A549 (cell line): ENCODE data around the gene ZNF296. TPM values are rescaled to one million over a fixed set of nuclear protein-coding genes. Genes with fewer than 3 reads are reported as not detected.

Experiments used
- ATAC-seq, 2 experiments: fragments of 200-7000 bp in 1 of 2; fragments of >200 bp in 1 of 2; cut with Nextera tagmentation in 1 of 2; cut with Tn5 transposase in 1 of 2; 3 replicates each; pipeline versions ENCODE4 v1.8.0 to v1.9.1; 2018 to 2020; ENCODE audit warnings: mild to moderate bottlenecking in 1 of 2, moderate library complexity in 1 of 2
- CTCF ChIA-PET: fragments of 300-600 bp; sonication (Branson Sonifier 250); formaldehyde crosslinking; extraction: SDS; loops from one replicate; lab custom pipeline; 2021; ENCODE audit warnings: antibody characterized with exemption, inconsistent platforms; lab: Yijun Ruan, JAX
- POLR2A ChIA-PET: fragments of 350-600 bp; formaldehyde crosslinking; extraction: SDS; loops from one replicate; lab custom pipeline; 2021; ENCODE audit warnings: antibody characterized with exemption, inconsistent platforms; lab: Yijun Ruan, JAX
- DNase-seq, 2 experiments: peaks; one replicate each; pipeline versions ENCODE4 v3.0.0 to v3.0.0-alpha.2; 2011 to 2016; ENCODE audit warnings: low read depth in 1 of 2, low spot score in 1 of 2
- FAIRE-seq: peaks from 2 replicates; lab custom pipeline; 2011; peaks lifted over from hg19 to GRCh38; lab: Jason Lieb, UNC
- H3K27ac ChIP-seq, 2 experiments: fragments of >200 bp; sonication (Bioruptor Twin); formaldehyde crosslinking; 3 replicates each; pipeline ENCODE4 v1.5.1; 2016 to 2017
- H3K4me1 ChIP-seq: fragments of >200 bp; sonication (Bioruptor Twin); formaldehyde crosslinking; 3 replicates; pipeline ENCODE4 v1.6.1; 2016
- H3K4me2 ChIP-seq: fragments of >200 bp; sonication (Bioruptor Twin); formaldehyde crosslinking; 3 replicates; pipeline ENCODE4 v1.6.1; 2016
- H3K4me3 ChIP-seq: fragments of >200 bp; sonication (Bioruptor Twin); formaldehyde crosslinking; 3 replicates; pipeline ENCODE4 v1.5.1; 2016
- H3K9me3 ChIP-seq: fragments of >200 bp; sonication (Bioruptor Twin); formaldehyde crosslinking; 3 replicates; pipeline ENCODE4 v1.6.1; 2016
- CEBPB ChIP-seq, 2 experiments: fragments of >200 bp in 1 of 2; sonication (Bioruptor Twin) in 1 of 2; formaldehyde crosslinking in 1 of 2; IDR thresholded peaks; 2 replicates each; pipeline ENCODE4 v1.6.1; 2012 to 2016
- CHD4 ChIP-seq: fragments of 200-600 bp; sonication (generic); IDR thresholded peaks from 2 replicates; pipeline ENCODE4 v1.6.1; 2016; ENCODE audit warnings: antibody characterized with exemption, mild to moderate bottlenecking, borderline replicate concordance
- EHF ChIP-seq: fragments of 250-450 bp; sonication (Bioruptor Pico); IDR thresholded peaks from 2 replicates; pipeline ENCODE4 v1.5.0; 2020; ENCODE audit warnings: mild to moderate bottlenecking
- EHMT2 ChIP-seq: fragments of 200-600 bp; sonication (generic); IDR thresholded peaks from 2 replicates; pipeline ENCODE4 v1.6.1; 2016; ENCODE audit warnings: antibody characterized with exemption, low read depth, mild to moderate bottlenecking, moderate library complexity
- FOXS1 ChIP-seq: fragments of 250-450 bp; sonication (Bioruptor Pico); IDR thresholded peaks from 2 replicates; pipeline ENCODE4 v1.5.0; 2020; ENCODE audit warnings: mild to moderate bottlenecking, moderate library complexity
- HDAC2 ChIP-seq: fragments of 200-600 bp; sonication (generic); IDR thresholded peaks from 2 replicates; pipeline ENCODE4 v1.6.1; 2016
- HES2 ChIP-seq: fragments of >200 bp; sonication (Bioruptor Twin); formaldehyde crosslinking; IDR thresholded peaks from 2 replicates; pipeline ENCODE4 v1.6.1; 2016
- HEYL ChIP-seq: fragments of 250-450 bp; sonication (Bioruptor Pico); IDR thresholded peaks from 2 replicates; pipeline ENCODE4 v1.8.0; 2021; ENCODE audit warnings: mild to moderate bottlenecking, moderate library complexity
- HMGXB4 ChIP-seq: fragments of 250-450 bp; sonication (Bioruptor Pico); IDR thresholded peaks from 2 replicates; pipeline ENCODE4 v1.5.0; 2021; ENCODE audit warnings: mild to moderate bottlenecking, moderate library complexity, borderline replicate concordance
- KDM1A ChIP-seq: fragments of 200-600 bp; sonication (generic); IDR thresholded peaks from 2 replicates; pipeline ENCODE4 v1.6.1; 2016; ENCODE audit warnings: low read depth, mild to moderate bottlenecking
- MAFK ChIP-seq: fragments of 450-650 bp; IDR thresholded peaks from 2 replicates; pipeline ENCODE4 v1.6.1; 2014; ENCODE audit not compliant: partially characterized antibody
- MAX ChIP-seq: IDR thresholded peaks from 2 replicates; pipeline ENCODE4 v1.6.1; 2012
- MYC ChIP-seq: IDR thresholded peaks from 2 replicates; pipeline ENCODE4 v1.6.1; 2012; ENCODE audit warnings: mild to moderate bottlenecking, inconsistent platforms, low read length, improper control_type of control experiment, borderline replicate concordance
- NR3C1 ChIP-seq: fragments of >200 bp; sonication (Bioruptor Twin); formaldehyde crosslinking; IDR thresholded peaks from 3 replicates; pipeline ENCODE4 v1.6.1; 2017
- PHF8 ChIP-seq: fragments of 200-600 bp; sonication (generic); IDR thresholded peaks from 2 replicates; pipeline ENCODE4 v1.6.1; 2016; ENCODE audit warnings: low read depth, mild to moderate bottlenecking, antibody characterized with exemption, moderate library complexity, borderline replicate concordance
- POLR2AphosphoS2 ChIP-seq: conservative IDR thresholded peaks from 2 replicates; pipeline ENCODE4 v1.6.1; 2012; ENCODE audit warnings: low read length, improper control_type of control experiment, inconsistent platforms
- RAD21 ChIP-seq, 2 experiments: fragments of >200 bp in 1 of 2; sonication (Bioruptor Twin) in 1 of 2; formaldehyde crosslinking in 1 of 2; IDR thresholded peaks in 1 of 2; conservative IDR thresholded peaks in 1 of 2; 2 replicates in 1 of 2; 3 replicates in 1 of 2; pipeline ENCODE4 v1.6.1; 2012 to 2018; ENCODE audit warnings: inconsistent platforms in 1 of 2
- REST ChIP-seq: fragments of 200-600 bp; sonication (generic); IDR thresholded peaks from 2 replicates; pipeline ENCODE4 v1.6.1; 2016; ENCODE audit warnings: antibody characterized with exemption, mild to moderate bottlenecking, moderate library complexity
- RNF2 ChIP-seq: fragments of 200-600 bp; sonication (generic); IDR thresholded peaks from 2 replicates; pipeline ENCODE4 v1.6.1; 2016; ENCODE audit warnings: low read depth, mild to moderate bottlenecking, antibody characterized with exemption, moderate library complexity, borderline replicate concordance
- SMC3 ChIP-seq: fragments of >200 bp; sonication (Bioruptor Twin); formaldehyde crosslinking; IDR thresholded peaks from 3 replicates; pipeline ENCODE4 v1.6.1; 2018; ENCODE audit warnings: inconsistent platforms
- TFCP2L1 ChIP-seq: fragments of 250-450 bp; sonication (Bioruptor Pico); IDR thresholded peaks from 2 replicates; pipeline ENCODE4 v1.5.0; 2021; ENCODE audit warnings: mild to moderate bottlenecking
- ZFP36 ChIP-seq: fragments of 450-650 bp; IDR thresholded peaks from 2 replicates; pipeline ENCODE4 v1.6.1; 2014; ENCODE audit warnings: borderline replicate concordance; ENCODE audit not compliant: partially characterized antibody
- ZSCAN20 ChIP-seq: fragments of 250-450 bp; sonication (Bioruptor Pico); IDR thresholded peaks from 2 replicates; pipeline ENCODE4 v1.8.0; 2022; ENCODE audit warnings: mild to moderate bottlenecking, moderate library complexity
- WGBS: methylation state at CpG from one replicate; pipeline ENCODE4 v1.1.6; 2017; ENCODE audit errors: missing lambda C conversion rate; 5-methylcytosine and 5-hydroxymethylcytosine counted together
- polyA plus RNA-seq, 4 experiments: library from polyadenylated mRNA; depleted of rRNA in 3 of 4; stranded (reverse); fragments of >200 nt; fragmentation: RNase III in 1 of 4; extraction: RNeasy Plus Mini Kit Qiagen cat#74134 plus additional on column Dnase treatment in 1 of 4; gene quantifications; 2 replicates in 3 of 4; 3 replicates in 1 of 4; pipeline ENCODE4 v1.2.3, GENCODE V29; 2011 to 2017

ZNF296 gene
- polyA plus RNA-seq, 2 of the 4 experiments (the other 2 are of a cell fraction) = 0.34 to 2.7 TPM

GRCh38 chr19:45096700-45097099 is 20.4 kb upstream of the ZNF296 start:
- no peak for ATAC-seq
- no peak overlapping the region for H3K4me2 ChIP-seq
- 89% methylated on average over 7 of the region's 7 CpGs for whole genome bisulfite sequencing
- POLR2A ChIA-PET = no interaction called here
- no peak for FAIRE-seq
- no peaks in the 10 kb centered on the region for H3K9me3 ChIP-seq
- DNase-seq = no peak
- H3K4me1 ChIP-seq = peaks cover 60% of the 10 kb centered on the region
- H3K27ac ChIP-seq = peak overlapping the region in 1 of 2 experiments; percentile 92; a peak in 4 of 6 replicates
- CTCF ChIA-PET = interaction anchor here (1.2 to 1.3 kb wide), 2 partner anchors 29 to 64 kb away, joined by 3 to 4 read pairs; partner anchors contain the start of gene NKPD1
- no peak overlapping the region for H3K4me3 ChIP-seq
- TF ChIP-seq MAFK (no peak), EHMT2 (no peak), REST (no peak), RNF2 (no peak), ZFP36 (no peak), RAD21 (conservative IDR thresholded peaks at IDR 0.05 in 1 of 2, IDR thresholded peaks at IDR 0.05 in 1 of 2) (no peak), TFCP2L1 (CRISPR knock-in tag) (no peak), ZSCAN20 (no peak), HDAC2 (no peak), CEBPB (IDR thresholded peaks at IDR 0.05) (no peak), KDM1A (no peak), HEYL (CRISPR knock-in tag) (no peak), PHF8 (no peak), NR3C1 (no peak), HES2 (no peak), POLR2AphosphoS2 (no peak), EHF (CRISPR knock-in tag) (no peak)

GRCh38 chr19:45095496-45096413 is 19.5 kb upstream of the ZNF296 start:
- no peak for DNase-seq
- CTCF ChIA-PET = interaction anchor here (1.3 kb wide), 1 partner anchor 30 kb away, joined by 4 read pairs; no protein-coding TSS in a partner anchor
- peaks cover 64% of the 10 kb centered on the region for H3K4me1 ChIP-seq

More at GRCh38 chr19:45095496-45096413, 19.5 kb upstream of the ZNF296 start:
- 89% methylated on average over 14 of the region's 14 CpGs for WGBS
- no peak overlapping the region for H3K4me3 ChIP-seq
- POLR2A ChIA-PET = no interaction called here
- FAIRE-seq (no peak), ATAC-seq (no peak)
- peak overlapping the region; percentile 96; the same call in 2 of the 3 replicates for H3K4me2 ChIP-seq
- no peaks in the 10 kb centered on the region for H3K9me3 ChIP-seq
- TF ChIP-seq CEBPB (IDR thresholded peaks at IDR 0.05) (peak in 1 of 2 experiments; percentile 41; a peak in 1 of 4 replicates), CHD4 (no peak), FOXS1 (CRISPR knock-in tag) (no peak), KDM1A (peak; percentile 86), SMC3 (no peak), MAFK (no peak), TFCP2L1 (CRISPR knock-in tag) (no peak), HDAC2 (no peak), MYC (no peak), HMGXB4 (CRISPR knock-in tag) (no peak), MAX (no peak)
- H3K27ac ChIP-seq = no peak overlapping the region
